Gastroesophageal sphincter (tissue), 4 donors: ENCODE measurements around the gene DPYSL4. TPM values are rescaled to one million over a fixed set of nuclear protein-coding genes. Genes with fewer than 3 reads are reported as not detected.

ENCODE experiments used
- ATAC-seq: fragments of 150-250 bp; one replicate; pipeline ENCODE4 v1.9.1; 2016; ENCODE audit warnings: mild to moderate bottlenecking, moderate library complexity
- H3K27ac ChIP-seq, 4 donors: fragments of 200-600 bp; sonication (generic) in 3 of 4; 1 replicate in 3 of 4; 2 replicates in 1 of 4; pipeline ENCODE4 v1.5.1; 2016 to 2019
- H3K27me3 ChIP-seq: fragments of 200-600 bp; sonication (generic); one replicate; pipeline ENCODE4 v1.5.1; 2019
- H3K36me3 ChIP-seq, 2 donors: fragments of 200-600 bp; sonication (generic); one replicate each; pipeline ENCODE4 v1.5.1; 2019; ENCODE audit warnings: control low read depth in 1 of 2
- H3K4me1 ChIP-seq, 3 donors: fragments of 200-600 bp; sonication (generic); 1 replicate in 2 of 3; 2 replicates in 1 of 3; pipeline ENCODE4 v1.5.1; 2016 to 2019; ENCODE audit warnings: control low read depth in 2 of 3
- H3K4me3 ChIP-seq, 2 donors: fragments of 200-600 bp; sonication (generic); one replicate each; pipeline ENCODE4 v1.5.1; 2019; ENCODE audit warnings: mild to moderate bottlenecking in 1 of 2, moderate library complexity in 1 of 2
- H3K9me3 ChIP-seq, 3 donors: fragments of 200-600 bp; sonication (generic); one replicate each; pipeline ENCODE4 v1.5.1; 2017 to 2019; ENCODE audit warnings: control low read depth in 2 of 3
- CTCF ChIP-seq, 4 experiments: fragments of 200-600 bp in 2 of 4; fragments of 450-650 bp in 2 of 4; sonication (generic) in 1 of 4; IDR thresholded peaks; one replicate each; pipeline ENCODE4 v1.5.1; 2017 to 2019; ENCODE audit warnings: antibody characterized with exemption in 4 of 4, mild to moderate bottlenecking in 2 of 4, moderate library complexity in 2 of 4
- EP300 ChIP-seq: sonication (generic); formaldehyde crosslinking; IDR thresholded peaks from one replicate; pipeline ENCODE4 v1.6.1; 2017; ENCODE audit warnings: antibody characterized with exemption, mild to moderate bottlenecking
- POLR2A ChIP-seq, 2 donors: fragments of 450-650 bp; IDR thresholded peaks; one replicate each; pipeline ENCODE4 v1.6.1; 2017; ENCODE audit warnings: antibody characterized with exemption in 2 of 2, mild to moderate bottlenecking in 2 of 2, moderate library complexity in 1 of 2
- POLR2AphosphoS5 ChIP-seq: sonication (generic); formaldehyde crosslinking; IDR thresholded peaks from one replicate; pipeline ENCODE4 v1.6.1; 2017; ENCODE audit warnings: antibody characterized with exemption
- whole genome bisulfite sequencing, 2 donors: methylation state at CpG; one replicate each; pipeline ENCODE4 v1.1.5; 2018; ENCODE audit warnings: low coverage in 1 of 2; 5-methylcytosine and 5-hydroxymethylcytosine counted together
- total RNA-seq, 4 donors: library from RNA; depleted of rRNA; stranded (reverse); fragments of >200 nt; gene quantifications; one replicate each; pipeline ENCODE4 v1.1.0, GENCODE V29; 2016

DPYSL4 gene
- total RNA-seq, 4 donors from 2014 or later: 1.6 to 2.6 (median 1.9) TPM

- Histone ChIP-seq H3K9me3 (no peaks in the 10 kb centered on the region), H3K27me3 (no peaks in the 10 kb centered on the region), H3K27ac (no peak overlapping the region), H3K4me3 (no peak overlapping the region), H3K36me3 (no peaks in the 10 kb centered on the region), H3K4me1 (no peaks in the 10 kb centered on the region)
- TF ChIP-seq EP300 (no peak), CTCF (IDR thresholded peaks at IDR 0.05) (no peak), POLR2AphosphoS5 (no peak), POLR2A (IDR thresholded peaks at IDR 0.05) (no peak)
- no peak for ATAC-seq
- 100% methylated on average over 1 of the region's 25 CpGs; no CpG with 5 or more reads in 1 of the 2 donors for WGBS, 2 donors
Observed at GRCh38 chr10:132197271-132198067, 10.7 kb downstream of the DPYSL4 start.

- no peaks in the 10 kb centered on the region for H3K36me3 ChIP-seq
- no peaks in the 10 kb centered on the region for H3K4me1 ChIP-seq
- H3K4me3 ChIP-seq: no peak overlapping the region
- no peak for ATAC-seq
- no peaks in the 10 kb centered on the region for H3K27me3 ChIP-seq
- H3K9me3 ChIP-seq: no peaks in the 10 kb centered on the region
- WGBS, 2 donors: no CpG with 5 or more reads among the region's 3 CpGs
- H3K27ac ChIP-seq: no peak overlapping the region
- no peak for TF ChIP-seq POLR2A (IDR thresholded peaks at IDR 0.05)
- TF ChIP-seq CTCF (IDR thresholded peaks at IDR 0.05): no peak
- TF ChIP-seq EP300: no peak
- TF ChIP-seq POLR2AphosphoS5: no peak
Observed at GRCh38 chr10:132198068-132198370, 11.3 kb downstream of the DPYSL4 start.

- H3K36me3 ChIP-seq: no peaks in the 10 kb centered on the region
- no peak for ATAC-seq
- no peaks in the 10 kb centered on the region for H3K9me3 ChIP-seq
- TF ChIP-seq POLR2AphosphoS5 (no peak), EP300 (no peak), CTCF (IDR thresholded peaks at IDR 0.05) (no peak), POLR2A (IDR thresholded peaks at IDR 0.05) (no peak)
- H3K4me3 ChIP-seq: no peak overlapping the region
- H3K27me3 ChIP-seq: no peaks in the 10 kb centered on the region
- no peak overlapping the region for H3K27ac ChIP-seq
- WGBS, 2 donors: no CpG with 5 or more reads among the region's 35 CpGs
- H3K4me1 ChIP-seq: no peaks in the 10 kb centered on the region
Observed at GRCh38 chr10:132198381-132199181, 11.8 kb downstream of the DPYSL4 start.

- no peaks in the 10 kb centered on the region for H3K9me3 ChIP-seq
- TF ChIP-seq POLR2A (IDR thresholded peaks at IDR 0.05): no peak
- no peak for TF ChIP-seq CTCF (IDR thresholded peaks at IDR 0.05)
- H3K4me1 ChIP-seq: no peaks in the 10 kb centered on the region
- ATAC-seq: no peak
- H3K27me3 ChIP-seq: no peaks in the 10 kb centered on the region
- no peak overlapping the region for H3K27ac ChIP-seq
- H3K36me3 ChIP-seq: no peaks in the 10 kb centered on the region
- no peak overlapping the region for H3K4me3 ChIP-seq
- no CpG with 5 or more reads among the region's 11 CpGs for WGBS, 2 donors
Observed at GRCh38 chr10:132199268-132199853, 12.6 kb downstream of the DPYSL4 start.
